IPS-20b (cell line): Measurements from ENCODE around the gene FAM221A.

Source experiments
- H3K27ac ChIP-seq: one replicate; pipeline ENCODE4 v1.5.1; 2013; ENCODE audit warnings: low read length
- H3K27me3 ChIP-seq: 2 replicates; pipeline ENCODE4 v1.6.1; 2013; ENCODE audit warnings: mild to moderate bottlenecking, low read length, inconsistent platforms; ENCODE audit not compliant: insufficient read depth
- H3K36me3 ChIP-seq: 2 replicates; pipeline ENCODE4 v1.6.1; 2013; ENCODE audit warnings: low read depth, mild to moderate bottlenecking, inconsistent platforms, low read length, moderate library complexity; ENCODE audit not compliant: insufficient read depth
- H3K4me1 ChIP-seq: 2 replicates; pipeline ENCODE4 v1.6.1; 2013; ENCODE audit warnings: mild to moderate bottlenecking, control low read depth, inconsistent platforms, low read length, moderate library complexity; ENCODE audit not compliant: insufficient read depth
- H3K4me3 ChIP-seq: 2 replicates; pipeline ENCODE4 v1.5.1; 2013; ENCODE audit warnings: mild to moderate bottlenecking, low read length, inconsistent platforms
- H3K9ac ChIP-seq: 2 replicates; pipeline ENCODE4 v1.6.1; 2013; ENCODE audit warnings: low read depth, mild to moderate bottlenecking, inconsistent platforms, low read length, moderate library complexity
- H3K9me3 ChIP-seq: 2 replicates; pipeline ENCODE4 v1.6.1; 2013; ENCODE audit warnings: mild to moderate bottlenecking, low read depth, low read length, inconsistent platforms; ENCODE audit not compliant: insufficient read depth

FAM221A gene

GRCh38 chr7:23742051-23742450, 62.1 kb downstream of the FAM221A start:
- H3K27ac ChIP-seq, result no peak overlapping the region

GRCh38 chr7:23743226-23743625, 63.2 kb downstream of the FAM221A start:
- H3K27ac ChIP-seq, result no peak overlapping the region
- no peaks in the 10 kb centered on the region for H3K4me1 ChIP-seq
- no peaks in the 10 kb centered on the region for H3K27me3 ChIP-seq
- H3K36me3 ChIP-seq, result no peaks in the 10 kb centered on the region
- H3K9me3 ChIP-seq, result peaks cover 18% of the 10 kb centered on the region
- H3K9ac ChIP-seq, result no peak overlapping the region
- no peak overlapping the region for H3K4me3 ChIP-seq

More at GRCh38 chr7:23742051-23742450, 62.1 kb downstream of the FAM221A start:
- Histone ChIP-seq H3K4me3 (no peak overlapping the region), H3K4me1 (no peaks in the 10 kb centered on the region), H3K9ac (no peak overlapping the region), H3K36me3 (no peaks in the 10 kb centered on the region), H3K27me3 (no peaks in the 10 kb centered on the region), H3K9me3 (peaks cover 18% of the 10 kb centered on the region)

- H3K27ac ChIP-seq, result no peak overlapping the region
- H3K4me3 ChIP-seq, result no peak overlapping the region
- no peaks in the 10 kb centered on the region for H3K27me3 ChIP-seq
- no peaks in the 10 kb centered on the region for H3K36me3 ChIP-seq
- no peak overlapping the region for H3K9ac ChIP-seq
- no peaks in the 10 kb centered on the region for H3K4me1 ChIP-seq
- peaks cover 18% of the 10 kb centered on the region for H3K9me3 ChIP-seq
These were observed 66.6 kb downstream of the FAM221A start for GRCh38 chr7:23746629-23747028.

GRCh38 chr7:23751852-23752251, 71.9 kb downstream of the FAM221A start:
- Histone ChIP-seq H3K36me3 (no peaks in the 10 kb centered on the region), H3K4me1 (no peaks in the 10 kb centered on the region), H3K9me3 (no peaks in the 10 kb centered on the region), H3K9ac (no peak overlapping the region), H3K27me3 (no peaks in the 10 kb centered on the region), H3K4me3 (no peak overlapping the region), H3K27ac (no peak overlapping the region)
